Activated CD8-positive, alpha-beta memory T cell treated with anti-CD3 and anti-CD28 coated beads for 48 hours (primary cell): Measurements from ENCODE around the gene ZNF584.
"Not testable (repeated sequence)": the region's sequence is repeated elsewhere in the genome, so short reads cannot be mapped to it uniquely, and the experiment has no call there.

ENCODE experiments used
- DNase-seq, 3 experiments: peaks; one replicate each; pipeline ENCODE4 v3.0.0-alpha.2; 2020; ENCODE audit warnings: low read depth in 2 of 3, low spot score in 2 of 3

Gene ZNF584

DNA sequence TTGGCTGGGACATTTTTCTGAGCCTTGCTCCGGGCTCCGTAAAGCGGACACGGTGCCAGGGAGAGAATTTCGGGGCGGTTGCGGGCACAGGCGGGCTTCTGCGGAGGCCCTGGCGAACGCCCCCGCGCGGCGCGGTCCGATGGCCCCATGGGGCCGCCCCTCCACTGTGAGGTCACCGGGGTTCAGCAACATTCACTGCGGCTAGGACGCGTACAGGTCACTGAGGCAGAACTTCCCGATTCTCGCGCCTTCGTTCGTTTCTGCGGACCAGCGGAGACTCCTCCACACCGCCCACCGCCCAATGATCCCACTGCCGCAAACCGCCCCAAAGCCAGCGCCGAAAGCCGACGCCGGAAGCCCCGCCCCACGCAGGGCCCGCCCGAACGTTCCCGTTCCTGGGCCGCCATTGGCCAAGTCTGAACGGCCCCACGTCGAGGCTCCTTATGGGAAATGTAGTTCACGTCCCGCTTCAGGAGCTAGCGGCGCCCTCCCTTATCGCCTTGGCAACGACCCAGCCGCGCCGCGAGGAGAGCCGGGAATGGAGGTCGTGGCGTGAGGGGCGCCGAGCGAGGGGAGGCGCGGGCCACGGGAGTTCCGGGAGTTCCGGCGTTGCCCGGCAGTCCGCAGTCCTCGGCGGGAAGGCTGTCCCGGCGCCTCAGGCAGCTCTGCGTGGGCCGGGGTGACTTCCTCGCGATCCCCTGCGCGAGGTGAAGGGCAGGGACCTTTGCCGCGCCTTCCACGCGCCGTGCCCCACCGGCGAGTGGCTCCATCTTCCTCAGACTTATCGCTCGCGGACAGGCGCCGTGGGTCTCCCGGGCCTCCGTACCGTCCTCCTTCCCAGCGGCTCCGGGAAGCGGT lies at the start of gene ZNF584:
ZNF584 (plus strand) TSS at position 498 of the 858 bp plus-strand sequence. CDS start 499 bp downstream, outside the sequence.
- peak; percentile 78 to 90 (median 88) for DNase-seq

- DNase-seq: peak in 2 of 3 experiments; percentile 27 to 59
These were observed 46.6 kb upstream of the ZNF584 start for GRCh38 chr19:58361900-58362271.

DNA sequence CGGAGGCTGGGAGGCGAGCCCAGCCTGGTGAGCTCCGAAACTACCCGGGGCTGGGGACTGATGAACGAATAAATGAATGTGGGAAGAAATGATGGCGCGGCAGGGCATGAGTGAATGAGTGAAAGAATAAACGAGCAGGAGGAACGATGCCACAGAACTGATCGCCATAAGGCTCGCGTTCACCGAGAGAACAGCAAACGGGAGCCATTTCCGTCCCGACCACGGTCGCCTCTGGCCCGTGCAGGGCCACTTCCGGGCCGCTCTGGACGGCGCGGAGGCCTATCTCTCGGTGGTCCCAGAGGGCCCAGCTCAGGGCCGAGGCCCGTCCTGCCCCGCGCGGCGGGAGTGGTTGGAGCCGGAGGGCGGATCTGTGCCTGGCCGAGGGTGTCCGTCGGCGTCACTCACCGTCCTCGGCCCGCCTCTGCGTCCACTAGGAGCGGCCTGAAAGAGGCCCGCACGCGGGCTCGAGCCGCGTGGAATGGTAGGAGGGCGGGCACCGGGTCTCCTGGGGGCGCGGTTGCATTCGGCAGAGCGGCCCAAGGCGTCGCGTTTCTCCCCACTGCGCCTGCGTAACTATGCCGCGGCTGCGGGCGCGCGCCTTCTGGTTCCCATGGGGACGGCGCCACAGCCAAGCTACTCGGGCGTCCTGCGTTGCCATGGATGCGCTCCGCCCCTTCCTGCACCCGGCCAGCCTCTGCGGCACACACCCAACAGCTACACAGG lies 46.0 kb upstream of the ZNF584 start, which contains the start of gene ZNF497:
ZNF497 (minus strand) TSS at position 480 of the 723 bp plus-strand sequence. CDS start 5,116 bp downstream, outside the sequence.
- DNase-seq: peak; percentile 92 to 93 (median 92)

- DNase-seq: no peak
These were observed 44.3 kb upstream of the ZNF584 start for GRCh38 chr19:58364146-58364545.

GRCh38 chr19:58366585-58367430 lies 41.6 kb upstream of the ZNF584 start:
- no peak for DNase-seq

- DNase-seq: no peak
These were observed 40.6 kb upstream of the ZNF584 start for GRCh38 chr19:58367698-58368454.

GRCh38 chr19:58368561-58369360 lies 39.7 kb upstream of the ZNF584 start:
- no peak for DNase-seq

- DNase-seq: no peak
These were observed 35.9 kb upstream of the ZNF584 start for GRCh38 chr19:58372311-58373133.

- no peak for DNase-seq
These were observed 34.2 kb upstream of the ZNF584 start for GRCh38 chr19:58374200-58374599.

DNA sequence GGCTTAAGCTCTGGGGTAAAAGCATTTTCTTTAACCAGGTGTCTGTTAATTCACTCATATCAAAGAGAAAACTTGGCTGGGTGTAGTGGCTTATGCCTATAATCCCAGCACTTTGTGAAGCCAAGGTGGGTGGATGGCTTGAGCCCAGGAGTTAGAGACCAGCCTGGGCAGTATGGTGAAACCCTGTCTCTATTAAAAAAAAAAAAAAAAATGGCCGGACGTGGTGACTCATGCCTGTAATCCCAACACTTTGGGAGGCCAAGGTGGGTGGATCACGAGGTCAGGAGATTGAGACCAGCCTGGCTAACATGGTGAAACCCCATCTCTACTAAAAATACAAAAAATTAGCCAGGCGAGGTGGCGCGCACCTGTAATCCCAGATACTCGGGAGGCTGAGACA lies 31.7 kb upstream of the ZNF584 start:
- not testable (repeated sequence) for DNase-seq

- DNase-seq: no peak
These were observed 29.2 kb upstream of the ZNF584 start for GRCh38 chr19:58379246-58379645.

DNA sequence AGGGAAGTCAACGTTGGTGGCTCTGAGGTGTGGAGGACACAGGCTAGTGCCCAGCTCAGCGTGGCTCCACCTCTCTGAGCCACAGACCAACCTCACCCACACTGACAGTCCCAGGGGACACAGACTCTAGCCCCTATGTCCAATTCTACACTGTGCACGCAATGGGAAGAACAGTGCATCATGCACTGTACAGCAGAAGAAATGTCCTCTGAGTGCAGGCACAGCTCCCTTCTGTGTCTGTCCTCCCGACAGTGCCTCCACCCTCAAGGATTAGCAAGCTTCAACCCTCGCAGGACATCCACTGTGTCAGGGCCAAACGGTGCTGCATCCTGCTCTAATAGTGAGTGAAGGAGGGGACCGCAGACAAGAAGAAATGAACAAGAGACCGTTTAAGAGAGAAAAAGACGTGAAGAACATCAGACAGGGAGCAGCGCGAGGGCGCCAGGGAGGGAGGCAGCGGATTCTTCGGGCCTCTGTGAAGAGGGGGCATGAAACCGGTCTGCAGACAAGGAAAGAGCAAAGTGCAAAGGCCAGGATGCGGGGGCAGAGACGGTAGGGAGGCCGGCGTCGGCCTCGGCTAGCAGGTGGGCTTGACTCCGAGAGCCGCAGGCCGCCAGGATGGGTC lies 28.3 kb upstream of the ZNF584 start:
- DNase-seq: no peak

DNA sequence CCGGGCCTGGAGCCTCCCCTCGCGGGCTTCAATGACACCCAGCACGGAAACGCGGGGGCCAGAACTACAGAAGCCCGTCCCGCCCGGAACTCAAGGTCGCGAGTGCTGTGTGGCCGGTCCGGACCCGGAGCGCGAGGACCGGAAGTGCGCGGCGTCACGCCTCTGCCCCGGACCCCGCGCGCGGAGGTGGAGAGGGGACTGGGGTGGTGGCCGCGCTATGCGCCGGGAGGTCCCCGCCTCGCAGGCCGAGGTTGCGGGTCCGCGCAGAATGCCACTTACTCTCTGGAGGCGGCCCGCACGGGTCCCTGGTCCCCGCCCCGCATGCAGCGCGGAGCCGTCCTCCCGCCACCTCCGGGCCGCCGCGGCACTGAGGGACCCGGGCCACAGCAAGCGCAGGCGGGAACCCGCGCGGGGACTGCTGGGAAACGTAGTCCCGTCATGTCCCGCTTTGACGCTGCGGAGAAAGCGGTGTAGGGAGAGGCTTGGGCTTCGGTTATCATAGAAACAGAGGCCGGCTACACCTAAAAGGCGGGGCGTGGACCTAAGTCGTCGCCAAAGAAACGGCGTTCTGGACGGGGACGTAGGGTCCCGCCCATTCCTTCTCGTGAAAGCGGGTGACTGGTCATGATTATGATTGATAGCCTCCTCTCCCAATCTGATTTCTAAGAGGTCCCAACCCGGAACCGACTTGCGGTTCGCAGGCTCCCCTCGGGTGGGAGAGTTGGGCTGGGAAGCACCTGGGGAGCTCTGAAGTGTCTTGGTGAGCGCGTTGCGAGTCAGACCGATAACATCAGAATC lies 27.6 kb upstream of the ZNF584 start, which contains the start of gene ZNF837:
ZNF837 (minus strand) TSS at position 369 of the 798 bp plus-strand sequence. CDS start 11,698 bp downstream, outside the sequence.
- DNase-seq: peak; percentile 87 to 89 (median 88)

- DNase-seq: no peak
These were observed 26.8 kb upstream of the ZNF584 start for GRCh38 chr19:58381460-58382212.

DNA sequence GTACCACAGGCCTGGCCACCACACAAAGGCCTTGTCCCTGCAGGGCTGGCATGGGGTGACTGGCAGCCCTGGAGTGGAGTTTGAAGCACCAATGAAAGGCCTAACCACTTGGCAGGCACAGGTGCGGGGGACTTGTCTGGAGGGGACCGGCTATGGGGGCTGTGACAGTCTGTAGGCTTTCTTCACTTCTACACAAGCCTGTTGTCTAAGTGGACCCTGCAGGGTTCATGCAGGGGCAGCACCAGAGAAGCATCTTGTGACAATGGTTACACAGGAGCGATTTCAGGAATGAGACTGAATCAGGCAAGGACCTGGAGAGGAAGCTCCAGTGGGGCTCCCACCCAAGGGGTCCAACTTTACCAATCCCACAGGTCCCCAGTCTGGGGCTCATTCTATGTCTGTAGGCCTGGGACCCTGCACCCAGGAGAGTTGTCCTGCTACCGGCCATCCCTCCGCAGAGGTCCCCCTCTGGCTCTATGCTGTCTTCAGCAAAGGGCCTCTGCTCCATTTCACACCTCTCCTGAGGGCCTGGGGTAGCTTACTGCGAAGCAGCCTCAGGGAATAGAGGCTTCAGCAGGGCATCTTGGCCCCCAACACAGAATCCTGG lies 25.3 kb upstream of the ZNF584 start:
- no peak for DNase-seq

GRCh38 chr19:58385313-58385890 lies 23.0 kb upstream of the ZNF584 start:
- DNase-seq: no peak
